ENCODE measurements around the gene SLC1A1. TPM values are rescaled to one million over a fixed set of nuclear protein-coding genes. Genes with fewer than 3 reads are reported as not detected.

The SLC1A1 gene
- polyA plus RNA-seq, 3 donors = 17.6 to 26.7 (median 18.7) TPM

Other genes with a start within 250 kb of the SLC1A1 start
- gene GLIS3, start 190.4 kb upstream of the SLC1A1 start, polyA plus RNA-seq (ENCODE audit: insufficient read length in 3 of 3) = 10 to 100 TPM; 20.5 to 35.8 (median 24.7) TPM
- gene PLPP6, start 171.8 kb downstream of the SLC1A1 start, polyA plus RNA-seq (ENCODE audit: insufficient read length in 3 of 3) = 10 to 100 TPM; 15.3 to 18.4 (median 16.1) TPM
- 1 to 10 TPM; 2.5 to 5.5 (median 2.8) TPM for gene SPATA6L, start 176.0 kb downstream of the SLC1A1 start, polyA plus RNA-seq (ENCODE audit: insufficient read length in 3 of 3)
- 10 to 100 TPM; 18.2 to 20.4 (median 19.7) TPM for gene CDC37L1, start 189.1 kb downstream of the SLC1A1 start, polyA plus RNA-seq (ENCODE audit: insufficient read length in 3 of 3)

All from renal cortex interstitium (tissue), 3 donors.